ENCODE measurements around the gene BGLAP. TPM values are rescaled to one million over a fixed set of nuclear protein-coding genes. Genes with fewer than 3 reads are reported as not detected.

Gene BGLAP
- total RNA-seq, 3 donors from 2014 or later (not counting 1 experiment from before 2014, with no cell fraction given) = 0.45 to 1.6 (median 1.1) TPM

DNA sequence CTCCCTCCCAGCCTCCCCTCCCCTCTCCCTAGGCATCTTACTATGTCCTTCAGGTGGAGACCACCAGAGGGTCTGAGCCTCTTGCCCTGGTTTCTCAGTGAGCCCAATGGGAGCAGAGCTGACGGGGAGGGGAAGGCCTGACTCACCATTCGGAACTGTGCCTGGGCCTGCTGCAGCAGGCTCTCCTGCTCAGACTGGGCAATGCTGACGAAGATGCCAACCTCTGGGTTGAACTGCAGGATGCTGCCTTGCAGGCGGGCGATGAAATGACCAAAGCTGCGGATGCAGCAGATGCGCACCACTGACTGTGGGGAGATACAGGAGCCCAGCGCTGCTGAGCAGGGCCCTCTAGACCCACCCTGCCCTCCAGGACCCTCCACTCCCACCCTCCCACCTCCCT is 16.9 kb downstream of the BGLAP start:
- Histone ChIP-seq H3K27ac (ENCODE audit: low read length) (no peak overlapping the region), H3K9me3 (ENCODE audit: control insufficient read depth, insufficient read depth, low read length) (no peaks in the 10 kb centered on the region), H3K27me3 (ENCODE audit: control insufficient read depth, insufficient read depth, low read length) (no peaks in the 10 kb centered on the region), H3K4me1 (ENCODE audit: control insufficient read depth, insufficient read depth, low read length) (no peaks in the 10 kb centered on the region), H3K36me3 (ENCODE audit: control insufficient read depth, insufficient read depth, low read length) (peaks cover 73% of the 10 kb centered on the region), H3K4me3 (ENCODE audit: low read length) (no peak overlapping the region)
- intact Hi-C loops (cut with micrococcal nuclease) = no loop called here
- Mint-ChIP-seq H3K4me3 (no peak overlapping the region), H3K9me3 (no peaks in the 10 kb centered on the region), H3K27ac (no peak overlapping the region), H3K4me1 (peaks cover 7 to 9% of the 10 kb centered on the region in 2 donors), H3K36me3 (peaks cover 15% of the 10 kb centered on the region), H3K27me3 (ENCODE audit: low read depth in 2 of 2) (no peaks in the 10 kb centered on the region)
- ATAC-seq (no peak), DNase-seq (no peak)
- 94% methylated on average over 8 of the region's 8 CpGs for WGBS (ENCODE audit: insufficient coverage)
- no peak for TF ChIP-seq CTCF (IDR thresholded peaks at IDR 0.05)

DNA sequence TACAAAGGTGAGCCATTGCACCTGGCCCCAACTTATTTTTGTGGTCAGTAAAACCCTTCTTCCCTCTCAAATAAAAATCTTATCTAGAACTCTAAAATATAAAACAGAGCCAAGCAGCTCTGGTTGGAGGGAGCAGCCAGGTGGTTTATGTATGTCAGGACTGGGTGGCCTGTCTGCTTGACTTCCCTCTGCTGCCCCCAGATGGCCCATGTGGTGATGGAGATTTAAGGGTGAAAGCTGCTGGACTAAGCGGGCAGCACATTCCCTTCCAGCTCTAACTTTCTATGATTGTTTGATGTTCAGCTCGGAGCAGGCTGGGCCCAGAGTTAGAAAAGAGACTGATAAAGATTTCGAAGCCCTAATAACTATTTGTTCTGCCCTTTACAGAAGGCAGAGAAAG is 17.8 kb downstream of the BGLAP start:
- Histone ChIP-seq H3K4me1 (ENCODE audit: control insufficient read depth, insufficient read depth, low read length) (no peaks in the 10 kb centered on the region), H3K4me3 (ENCODE audit: low read length) (no peak overlapping the region), H3K27me3 (ENCODE audit: control insufficient read depth, insufficient read depth, low read length) (no peaks in the 10 kb centered on the region), H3K36me3 (ENCODE audit: control insufficient read depth, insufficient read depth, low read length) (peaks cover 68% of the 10 kb centered on the region), H3K27ac (ENCODE audit: low read length) (no peak overlapping the region), H3K9me3 (ENCODE audit: control insufficient read depth, insufficient read depth, low read length) (no peaks in the 10 kb centered on the region)
- ATAC-seq (no peak), DNase-seq (no peak)
- Mint-ChIP-seq H3K36me3 (peaks cover 15% of the 10 kb centered on the region), H3K4me3 (no peak overlapping the region), H3K4me1 (peaks cover 7 to 9% of the 10 kb centered on the region in 2 donors), H3K27me3 (ENCODE audit: low read depth in 2 of 2) (no peaks in the 10 kb centered on the region), H3K9me3 (no peaks in the 10 kb centered on the region), H3K27ac (no peak overlapping the region)
- intact Hi-C loops (cut with micrococcal nuclease) = no loop called here
- TF ChIP-seq CTCF (IDR thresholded peaks at IDR 0.05) = no peak
- 100% methylated on average over 1 of the region's 3 CpGs for WGBS (ENCODE audit: insufficient coverage)

DNA sequence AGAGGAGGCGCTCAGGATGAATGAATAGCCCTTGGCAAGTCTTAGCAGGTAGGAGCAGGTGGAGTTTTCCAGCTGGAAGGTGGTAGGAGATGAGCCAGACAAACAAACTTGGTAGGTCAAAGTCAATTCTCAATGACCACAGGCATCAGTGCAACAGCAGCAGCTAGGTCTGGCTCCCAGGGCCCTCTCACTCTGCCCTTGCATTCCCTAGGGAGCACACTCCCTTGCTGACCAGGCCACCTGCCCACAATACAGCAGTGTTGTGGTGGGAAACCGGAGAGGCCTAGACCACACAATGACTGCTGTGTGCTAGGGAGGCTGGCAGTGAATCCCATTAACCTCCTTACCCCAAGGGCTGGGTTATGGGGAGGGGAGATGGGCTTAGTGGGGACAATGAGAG is 18.9 kb downstream of the BGLAP start:
- peak overlapping the region in 1 of 2 donors; percentile 21 for H3K27ac Mint-ChIP-seq
- no peaks in the 10 kb centered on the region for H3K27me3 Mint-ChIP-seq (ENCODE audit: low read depth in 2 of 2)
- intact Hi-C loops (cut with micrococcal nuclease) = no loop called here
- WGBS (ENCODE audit: insufficient coverage) = 100% methylated on average over 2 of the region's 2 CpGs
- Histone ChIP-seq H3K36me3 (ENCODE audit: control insufficient read depth, insufficient read depth, low read length) (peaks cover 74% of the 10 kb centered on the region), H3K4me3 (ENCODE audit: low read length) (no peak overlapping the region), H3K9me3 (ENCODE audit: control insufficient read depth, insufficient read depth, low read length) (no peaks in the 10 kb centered on the region), H3K4me1 (ENCODE audit: control insufficient read depth, insufficient read depth, low read length) (no peaks in the 10 kb centered on the region), H3K27me3 (ENCODE audit: control insufficient read depth, insufficient read depth, low read length) (no peaks in the 10 kb centered on the region), H3K27ac (ENCODE audit: low read length) (no peak overlapping the region)
- no peaks in the 10 kb centered on the region for H3K9me3 Mint-ChIP-seq
- no peak overlapping the region for H3K4me3 Mint-ChIP-seq
- TF ChIP-seq CTCF (IDR thresholded peaks at IDR 0.05) = no peak
- H3K36me3 Mint-ChIP-seq = peaks cover 23% of the 10 kb centered on the region
- H3K4me1 Mint-ChIP-seq = peaks cover 9 to 13% of the 10 kb centered on the region in 2 donors
- DNase-seq (no peak), ATAC-seq (no peak)
